Thyroid gland (tissue), 4 donors: ENCODE results near the gene KCNE4.

ENCODE experiments used
- POLR2A ChIP-seq, 2 donors: fragments of 450-650 bp; IDR thresholded peaks; one replicate each; pipeline ENCODE4 v1.6.1; 2017; ENCODE audit warnings: antibody characterized with exemption in 2 of 2, mild to moderate bottlenecking in 2 of 2, moderate library complexity in 1 of 2
- TF ChIP-seq, protein P1 (sequence below), 6 experiments: fragments of 200-600 bp in 3 of 6; fragments of 450-650 bp in 3 of 6; sonication (generic) in 3 of 6; IDR thresholded peaks; one replicate each; pipeline ENCODE4 v1.5.1; 2016 to 2019; ENCODE audit warnings: antibody characterized with exemption in 6 of 6, mild to moderate bottlenecking in 2 of 6, inconsistent platforms in 1 of 6, moderate library complexity in 1 of 6

DNA sequence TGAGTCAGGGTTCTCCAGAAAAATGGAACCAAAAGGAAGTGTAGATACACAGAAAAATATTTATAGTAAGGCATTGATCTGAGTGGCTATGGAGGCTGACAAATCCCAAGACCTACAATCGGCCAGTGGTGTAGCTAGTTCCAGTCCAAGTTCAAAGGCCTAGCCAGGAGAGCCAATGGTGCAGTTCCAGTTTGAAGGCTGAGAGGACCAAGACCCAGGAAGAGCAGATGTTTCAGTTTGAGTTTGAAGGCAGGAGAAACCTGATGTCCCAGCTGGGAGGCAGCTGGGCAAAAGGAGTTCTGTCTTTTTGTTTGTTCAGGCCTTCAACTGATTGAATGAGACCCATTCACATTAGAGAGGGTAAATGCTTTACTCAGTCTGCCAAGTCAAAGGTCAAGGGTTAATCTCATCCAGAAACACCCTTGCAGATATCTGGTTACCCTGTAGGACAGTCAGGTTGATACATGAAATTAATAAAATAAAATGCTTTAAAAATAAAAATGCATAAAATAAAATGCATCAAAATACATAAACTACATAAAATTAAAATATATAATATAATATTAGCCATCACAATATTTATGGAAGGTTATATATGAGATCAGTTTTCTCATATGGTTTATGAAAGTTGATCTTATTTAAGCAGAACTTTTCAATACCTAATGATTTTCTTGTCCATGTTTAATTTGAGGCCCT is 38.7 kb downstream of the KCNE4 start:
- TF ChIP-seq, protein P1, sequence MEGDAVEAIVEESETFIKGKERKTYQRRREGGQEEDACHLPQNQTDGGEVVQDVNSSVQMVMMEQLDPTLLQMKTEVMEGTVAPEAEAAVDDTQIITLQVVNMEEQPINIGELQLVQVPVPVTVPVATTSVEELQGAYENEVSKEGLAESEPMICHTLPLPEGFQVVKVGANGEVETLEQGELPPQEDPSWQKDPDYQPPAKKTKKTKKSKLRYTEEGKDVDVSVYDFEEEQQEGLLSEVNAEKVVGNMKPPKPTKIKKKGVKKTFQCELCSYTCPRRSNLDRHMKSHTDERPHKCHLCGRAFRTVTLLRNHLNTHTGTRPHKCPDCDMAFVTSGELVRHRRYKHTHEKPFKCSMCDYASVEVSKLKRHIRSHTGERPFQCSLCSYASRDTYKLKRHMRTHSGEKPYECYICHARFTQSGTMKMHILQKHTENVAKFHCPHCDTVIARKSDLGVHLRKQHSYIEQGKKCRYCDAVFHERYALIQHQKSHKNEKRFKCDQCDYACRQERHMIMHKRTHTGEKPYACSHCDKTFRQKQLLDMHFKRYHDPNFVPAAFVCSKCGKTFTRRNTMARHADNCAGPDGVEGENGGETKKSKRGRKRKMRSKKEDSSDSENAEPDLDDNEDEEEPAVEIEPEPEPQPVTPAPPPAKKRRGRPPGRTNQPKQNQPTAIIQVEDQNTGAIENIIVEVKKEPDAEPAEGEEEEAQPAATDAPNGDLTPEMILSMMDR (IDR thresholded peaks at IDR 0.05), result no peak
- no peak for TF ChIP-seq POLR2A (IDR thresholded peaks at IDR 0.05)
